EH (cell line): ENCODE data around the gene ANO6.

ENCODE experiments used
- DNase-seq: peaks from one replicate; pipeline ENCODE4 v3.0.0-alpha.2; 2015; ENCODE audit warnings: low read depth

Gene ANO6, protein sequence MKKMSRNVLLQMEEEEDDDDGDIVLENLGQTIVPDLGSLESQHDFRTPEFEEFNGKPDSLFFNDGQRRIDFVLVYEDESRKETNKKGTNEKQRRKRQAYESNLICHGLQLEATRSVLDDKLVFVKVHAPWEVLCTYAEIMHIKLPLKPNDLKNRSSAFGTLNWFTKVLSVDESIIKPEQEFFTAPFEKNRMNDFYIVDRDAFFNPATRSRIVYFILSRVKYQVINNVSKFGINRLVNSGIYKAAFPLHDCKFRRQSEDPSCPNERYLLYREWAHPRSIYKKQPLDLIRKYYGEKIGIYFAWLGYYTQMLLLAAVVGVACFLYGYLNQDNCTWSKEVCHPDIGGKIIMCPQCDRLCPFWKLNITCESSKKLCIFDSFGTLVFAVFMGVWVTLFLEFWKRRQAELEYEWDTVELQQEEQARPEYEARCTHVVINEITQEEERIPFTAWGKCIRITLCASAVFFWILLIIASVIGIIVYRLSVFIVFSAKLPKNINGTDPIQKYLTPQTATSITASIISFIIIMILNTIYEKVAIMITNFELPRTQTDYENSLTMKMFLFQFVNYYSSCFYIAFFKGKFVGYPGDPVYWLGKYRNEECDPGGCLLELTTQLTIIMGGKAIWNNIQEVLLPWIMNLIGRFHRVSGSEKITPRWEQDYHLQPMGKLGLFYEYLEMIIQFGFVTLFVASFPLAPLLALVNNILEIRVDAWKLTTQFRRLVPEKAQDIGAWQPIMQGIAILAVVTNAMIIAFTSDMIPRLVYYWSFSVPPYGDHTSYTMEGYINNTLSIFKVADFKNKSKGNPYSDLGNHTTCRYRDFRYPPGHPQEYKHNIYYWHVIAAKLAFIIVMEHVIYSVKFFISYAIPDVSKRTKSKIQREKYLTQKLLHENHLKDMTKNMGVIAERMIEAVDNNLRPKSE

DNA sequence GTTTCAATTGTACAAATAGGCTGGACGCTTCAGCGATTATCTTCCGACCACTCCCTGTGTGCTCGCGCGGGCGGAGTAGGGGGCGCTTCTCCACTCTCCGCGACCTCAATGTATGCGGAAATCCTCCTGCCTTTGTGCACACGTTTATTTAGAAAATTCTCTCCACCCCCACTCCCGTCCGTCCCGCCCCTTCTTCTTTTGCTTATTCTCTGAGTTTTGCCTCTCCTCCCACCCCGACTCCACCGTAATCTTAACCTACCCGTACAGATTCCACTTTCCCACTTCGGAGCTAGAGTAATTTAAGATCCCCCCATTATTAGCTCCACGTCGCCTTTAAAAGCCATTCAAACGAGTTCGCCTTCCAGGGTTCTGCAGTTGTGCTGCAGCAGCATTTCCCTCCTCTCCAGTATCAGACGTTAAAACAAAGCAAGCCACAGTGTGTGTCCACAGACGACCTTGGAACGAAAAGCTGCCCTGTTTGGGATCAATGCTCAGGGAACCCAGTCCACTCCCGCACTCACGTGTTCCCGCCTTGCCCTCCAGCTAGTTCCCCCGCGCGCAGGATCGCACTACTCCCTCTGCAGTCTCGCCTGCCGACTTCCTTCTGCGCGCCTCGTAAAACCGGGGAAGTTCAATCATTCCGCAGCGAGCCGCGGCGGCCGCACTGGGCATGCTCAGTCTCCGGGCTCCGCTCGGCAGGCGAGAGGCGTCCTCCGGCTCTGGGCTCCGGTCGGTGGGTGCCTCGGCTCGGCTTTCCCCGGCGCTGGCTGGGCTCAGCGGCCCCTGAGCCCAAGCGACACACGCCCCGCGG lies at the start of gene ANO6:
Gene ANO6, plus strand, starts transcription at position 677 of the 811 bp plus-strand sequence. CDS start 227 bp downstream, outside the sequence.
- peak; percentile 90 for DNase-seq

DNA sequence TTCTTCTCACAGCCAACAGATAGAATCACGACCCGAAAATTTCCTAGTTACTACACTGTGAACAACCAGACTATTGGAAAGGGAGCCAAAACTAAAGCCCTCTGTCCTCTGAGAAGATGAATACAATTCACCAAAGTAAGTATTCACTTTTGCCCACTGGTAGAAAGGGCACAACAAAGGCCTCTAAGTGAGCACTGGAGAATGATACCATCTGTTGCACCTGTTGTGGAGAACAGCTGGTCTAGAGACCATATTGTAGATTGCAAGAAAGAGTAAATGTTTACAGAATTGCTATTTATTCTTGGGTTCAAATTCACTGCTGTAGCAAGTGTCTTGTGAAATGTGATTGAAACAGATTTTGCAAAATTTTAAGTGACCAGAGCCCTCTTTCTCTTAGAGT lies 46.9 kb upstream of the ANO6 start:
- no peak for DNase-seq

DNA sequence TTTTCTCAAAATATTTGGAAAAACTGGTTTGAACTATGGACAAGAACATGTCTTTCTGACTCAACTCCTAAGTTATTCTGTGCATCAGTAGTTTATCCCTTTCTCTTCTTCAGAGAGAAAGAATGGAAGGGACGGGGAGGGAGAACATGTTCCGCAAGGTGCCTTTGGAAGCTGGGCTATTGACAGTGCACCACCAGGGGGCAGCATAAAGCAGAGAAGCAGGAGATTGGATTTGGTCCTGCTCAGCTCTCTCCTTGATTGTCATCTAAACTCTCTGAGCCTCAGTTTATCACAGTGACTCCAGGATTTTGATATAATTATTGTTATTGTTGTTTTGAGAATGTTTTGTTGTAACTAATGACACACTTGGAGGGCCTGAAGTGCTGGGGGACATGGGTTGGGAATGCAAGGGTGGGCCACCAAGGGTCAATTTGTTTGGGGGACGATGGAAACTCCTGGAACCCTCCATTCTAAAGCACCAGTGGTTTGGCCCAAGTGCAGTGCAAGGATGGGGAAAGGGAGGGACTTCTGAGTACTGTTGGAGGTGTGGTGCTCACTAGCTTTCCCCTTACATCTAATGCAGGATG lies 45.3 kb upstream of the ANO6 start:
- DNase-seq, result peak; percentile 77

DNA sequence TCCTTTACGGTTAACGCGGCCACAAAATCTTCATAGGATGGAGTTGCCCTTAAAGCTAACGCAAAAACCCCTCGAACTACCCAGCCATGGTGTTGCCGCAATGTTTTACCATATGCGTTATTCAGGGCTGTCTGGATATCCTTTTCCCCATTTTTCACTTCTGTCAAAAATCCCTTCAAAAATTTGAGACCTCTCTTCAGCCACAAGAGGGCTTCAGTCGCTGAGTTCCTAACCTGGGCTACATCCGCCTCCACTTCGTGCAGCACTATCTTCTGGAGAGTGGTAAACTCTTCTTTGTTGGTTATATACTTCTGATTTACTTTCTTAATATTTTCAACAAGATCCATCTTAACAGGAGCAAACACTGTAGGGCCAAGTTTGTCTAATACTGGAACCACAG lies 42.6 kb upstream of the ANO6 start:
- peak; percentile 17 for DNase-seq

DNA sequence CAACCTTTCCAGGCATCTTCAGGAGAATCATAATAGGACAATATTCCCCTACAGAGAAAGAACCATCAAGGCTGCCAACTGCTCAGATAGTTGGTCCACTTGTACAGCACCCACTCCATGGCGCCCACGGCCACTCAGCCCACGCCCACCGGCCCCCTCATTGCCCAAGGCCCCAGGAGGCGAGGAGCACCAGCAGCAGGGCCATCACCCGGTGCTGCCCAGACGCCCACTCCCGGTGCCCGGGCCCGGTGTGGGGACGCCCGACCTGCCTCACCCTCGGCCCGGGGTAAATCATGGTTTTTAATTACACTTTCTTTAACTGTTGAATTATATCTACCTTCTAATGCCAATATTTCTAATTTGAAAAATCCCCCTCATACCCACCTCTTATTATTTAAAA lies 41.3 kb upstream of the ANO6 start:
- no peak for DNase-seq

DNA sequence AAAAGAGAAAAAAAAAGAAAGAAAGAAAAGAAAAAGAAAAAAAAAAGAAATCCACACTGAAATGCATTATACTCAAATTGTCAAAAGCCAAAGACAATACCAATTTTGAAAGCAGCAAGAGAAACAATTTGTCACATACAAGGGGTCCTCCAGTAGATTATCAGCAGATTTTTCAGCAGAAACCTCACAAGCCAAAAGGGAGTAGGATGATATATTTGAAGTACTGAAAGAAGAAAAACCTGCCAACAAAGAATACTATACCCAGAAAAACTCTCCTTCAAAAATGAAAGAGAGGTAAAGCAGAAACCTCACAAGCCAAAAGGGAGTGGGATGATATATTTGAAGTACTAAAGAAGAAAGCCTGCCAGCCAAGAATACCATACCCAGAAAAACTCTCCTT lies 37.1 kb upstream of the ANO6 start:
- no peak for DNase-seq

DNA sequence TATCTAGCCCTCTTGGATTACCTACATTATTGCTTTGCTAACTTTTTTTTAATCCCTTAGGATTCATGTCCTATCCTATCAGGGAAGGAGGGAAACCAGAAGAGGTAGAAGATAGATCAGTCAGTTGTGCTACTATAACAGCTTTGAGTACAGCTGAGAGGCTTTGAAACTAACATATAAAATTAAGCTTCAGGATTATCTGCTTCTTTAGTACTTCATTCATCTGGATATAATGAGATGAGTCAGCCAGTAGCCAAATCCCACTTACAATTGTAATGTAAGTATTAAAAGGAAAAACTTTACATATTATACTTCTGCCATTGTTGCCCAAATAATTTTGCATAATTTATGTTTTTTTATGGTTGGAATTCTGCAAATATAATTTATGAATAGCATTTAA lies 33.4 kb upstream of the ANO6 start:
- no peak for DNase-seq

DNA sequence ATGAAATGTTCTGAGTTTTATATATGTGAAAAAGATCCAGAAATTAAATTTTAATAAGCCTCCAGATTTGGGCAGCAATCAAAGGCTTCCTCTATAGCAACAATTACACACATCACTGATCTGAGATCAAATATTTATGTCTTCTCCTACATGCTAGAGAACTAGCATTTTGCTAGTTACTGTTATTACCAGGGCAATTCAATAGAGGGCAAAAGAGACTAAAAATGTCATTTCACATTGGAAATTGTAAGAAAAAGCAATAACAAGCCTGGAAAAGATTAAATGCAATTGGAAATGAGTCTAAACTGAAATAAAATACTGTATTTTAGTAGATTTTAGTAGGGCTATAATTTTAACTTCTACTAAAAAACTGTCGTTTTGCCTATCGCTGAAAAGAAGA lies 32.6 kb upstream of the ANO6 start:
- peak; percentile 37 for DNase-seq

DNA sequence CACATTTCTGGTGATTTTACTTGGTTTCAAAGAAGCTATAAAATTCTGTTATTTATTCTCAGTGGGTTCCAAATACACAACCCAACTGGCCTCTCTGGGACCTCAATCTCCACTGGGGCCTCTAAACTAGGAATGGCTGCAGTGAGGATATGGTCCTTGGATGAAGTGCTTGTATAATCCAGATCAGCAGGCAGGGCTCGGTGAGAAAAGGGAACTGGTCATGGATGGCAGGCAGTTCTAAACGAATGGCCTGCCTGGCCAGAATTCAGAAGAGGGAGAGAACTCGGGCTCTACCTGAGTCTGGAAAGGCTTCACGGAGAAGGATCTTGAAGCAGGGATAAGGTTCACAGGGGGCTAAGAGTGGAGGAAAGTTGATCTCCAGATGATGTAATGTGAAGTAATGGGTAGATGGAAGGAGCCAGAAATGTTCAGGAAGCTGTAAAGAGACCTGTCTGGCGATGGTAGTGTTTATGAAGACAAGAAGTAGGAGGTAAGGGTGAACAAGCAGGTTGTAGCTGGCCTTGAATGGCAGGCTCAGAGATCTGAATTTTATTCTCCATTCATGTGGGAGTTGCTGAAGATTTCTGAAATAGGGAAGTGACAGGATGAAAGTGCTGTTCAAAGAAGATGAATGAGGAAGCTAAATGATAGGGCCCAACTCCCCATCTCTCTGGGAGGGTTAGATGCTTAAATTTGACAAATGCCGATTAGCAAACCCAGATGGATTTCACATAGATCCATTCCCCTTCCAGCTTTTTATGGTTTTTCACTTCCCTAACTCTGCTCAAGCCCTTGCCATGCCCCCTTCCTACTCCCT lies 31.5 kb upstream of the ANO6 start:
- DNase-seq, result no peak

DNA sequence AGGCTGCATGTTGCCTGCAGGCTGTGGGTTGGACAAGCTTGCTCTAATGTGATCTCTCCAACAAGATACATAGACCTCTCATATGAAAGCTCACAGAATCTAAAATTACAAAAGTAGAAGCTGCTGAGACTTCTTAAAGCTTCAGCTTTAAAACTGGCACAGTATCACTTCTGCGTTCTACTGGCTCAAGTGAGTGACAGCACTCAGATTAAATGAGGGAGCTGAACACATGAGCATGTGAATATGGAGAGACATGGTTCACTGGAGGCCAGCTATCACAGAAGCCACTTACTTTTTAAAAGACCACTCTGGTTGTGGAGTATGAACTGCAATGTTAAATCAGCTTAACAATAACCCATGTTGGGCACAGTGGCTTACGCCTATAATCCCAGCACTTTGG lies 29.1 kb upstream of the ANO6 start:
- no peak for DNase-seq

DNA sequence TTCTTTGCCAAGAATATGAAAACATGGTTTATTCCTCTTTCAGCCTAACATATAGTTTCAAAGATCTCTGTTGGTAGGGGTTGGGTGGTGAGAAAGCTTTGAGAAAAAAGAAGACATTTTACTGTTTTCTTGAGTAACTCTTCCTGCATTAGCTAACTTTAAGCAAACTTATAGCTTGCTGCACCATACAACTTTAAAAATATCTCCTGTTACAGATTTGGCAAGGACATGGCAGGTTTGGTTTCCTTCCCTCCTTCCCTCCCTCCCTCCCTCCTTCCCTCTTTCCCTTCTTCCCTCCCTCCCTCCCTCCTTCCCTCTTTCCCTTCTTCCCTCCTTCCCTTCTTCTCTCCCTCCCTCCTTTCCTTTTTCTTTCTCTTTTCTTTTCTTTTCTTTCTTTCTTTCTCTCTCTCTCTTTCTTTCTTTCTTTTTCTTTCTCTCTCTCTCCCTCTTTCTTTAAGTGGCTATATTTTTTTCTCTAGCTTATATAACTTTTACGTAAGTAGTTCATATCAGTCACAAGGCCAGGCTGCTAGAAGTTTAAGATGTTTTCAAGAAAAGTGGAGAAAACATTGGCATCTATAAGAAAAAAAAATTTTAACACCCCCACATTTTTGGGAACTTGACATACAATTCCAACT lies 26.0 kb upstream of the ANO6 start:
- DNase-seq, result no peak

DNA sequence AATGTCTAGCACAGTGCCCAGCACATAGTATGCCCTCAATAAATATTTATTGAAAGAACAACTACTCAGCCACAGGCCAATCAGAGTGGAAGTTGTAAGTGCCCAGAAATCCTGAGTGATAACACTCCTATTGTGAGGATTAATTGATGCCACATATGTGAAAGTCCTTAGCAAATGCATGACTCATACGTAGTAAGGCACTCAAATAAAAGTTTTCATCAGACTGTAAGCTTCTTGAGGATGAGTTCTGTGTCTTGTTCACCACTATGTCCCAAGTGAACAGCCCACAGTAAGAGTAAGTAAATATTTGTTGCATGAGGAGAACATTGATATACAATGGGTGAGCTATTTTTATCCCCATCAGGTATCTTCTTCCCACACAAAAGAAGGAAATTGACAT lies 24.7 kb upstream of the ANO6 start:
- peak; percentile 74 for DNase-seq

DNA sequence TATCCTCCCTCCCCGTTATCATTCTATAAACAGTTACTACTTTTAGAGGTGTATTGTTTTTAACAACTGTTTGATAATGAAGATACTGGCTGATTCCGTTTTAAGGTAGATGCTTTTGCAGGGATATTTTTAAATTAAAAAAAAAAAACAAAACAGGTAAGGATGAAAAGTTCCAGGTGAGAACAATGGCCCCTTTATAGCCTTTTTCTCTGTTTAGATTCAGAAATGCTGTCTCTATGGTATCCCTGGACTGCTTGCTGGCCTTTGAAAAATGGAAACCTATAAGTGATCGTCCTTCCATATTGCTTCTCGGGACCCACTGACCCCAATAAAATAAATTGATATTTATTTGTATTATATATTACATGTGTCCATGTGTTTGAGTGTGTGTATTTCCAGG lies 23.2 kb upstream of the ANO6 start:
- no peak for DNase-seq

DNA sequence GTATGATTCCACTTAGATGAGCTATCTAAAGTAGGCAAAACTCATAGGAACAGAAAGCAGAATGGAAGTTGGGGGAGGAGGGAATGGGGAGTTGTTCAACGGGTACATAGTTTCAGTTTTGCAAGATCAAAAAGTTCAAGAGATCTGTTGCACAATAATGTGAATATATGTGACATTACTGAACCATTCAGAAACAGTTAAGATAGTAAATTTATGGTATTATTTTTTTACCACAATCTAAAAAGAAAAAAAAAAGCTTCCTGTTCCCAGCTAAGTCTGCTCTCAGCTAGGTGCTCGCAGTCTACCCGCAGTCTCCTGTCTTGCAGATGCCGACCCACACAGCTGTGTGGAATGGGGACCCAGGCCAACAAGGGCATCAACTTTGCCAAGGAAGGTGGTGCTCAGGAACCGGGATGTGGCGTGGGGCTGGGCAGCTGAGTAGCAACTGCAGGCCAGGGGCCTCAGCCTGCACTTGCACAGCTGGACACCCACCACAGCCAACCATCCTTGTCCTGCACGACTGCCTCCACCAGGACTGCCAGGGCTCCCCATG lies 15.3 kb upstream of the ANO6 start:
- DNase-seq, result peak; percentile 42

DNA sequence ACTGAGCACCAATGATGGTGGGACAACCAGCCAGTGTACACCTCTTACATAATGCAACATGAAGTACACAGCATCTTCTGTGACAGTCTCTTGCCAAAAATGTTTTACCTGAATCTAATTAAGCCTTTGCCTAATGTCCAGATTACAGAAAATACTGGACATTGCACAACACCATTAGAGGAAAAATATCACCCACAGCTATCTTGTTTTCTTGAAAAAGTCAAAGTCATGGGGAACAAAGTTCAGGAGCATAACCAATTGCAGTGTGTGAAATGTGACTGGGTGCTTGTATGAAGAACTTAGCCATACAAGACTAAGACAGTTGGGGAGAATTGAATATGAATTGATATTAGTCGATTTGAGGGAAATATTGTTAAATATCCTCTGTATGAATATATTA lies 12.1 kb upstream of the ANO6 start:
- DNase-seq, result no peak

DNA sequence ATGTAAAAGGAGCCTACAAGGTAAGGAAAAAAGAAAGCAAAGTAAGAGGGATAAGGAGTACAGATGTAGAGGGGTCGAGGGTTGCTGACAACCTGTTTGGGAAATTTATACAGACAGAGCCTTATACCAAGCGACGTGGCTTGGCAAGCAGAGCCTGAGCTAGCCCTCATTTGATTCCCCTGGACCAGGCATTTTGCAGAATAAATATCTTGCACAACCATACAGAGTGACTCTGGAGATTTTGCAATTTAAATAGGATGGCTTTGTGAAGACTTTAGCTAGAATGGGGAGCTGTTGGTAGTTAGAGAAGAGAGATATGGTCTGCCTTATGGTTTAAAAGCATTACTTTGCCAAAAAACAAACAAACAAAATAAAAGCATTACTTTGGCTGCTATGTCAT lies 11.1 kb upstream of the ANO6 start:
- DNase-seq, result no peak

DNA sequence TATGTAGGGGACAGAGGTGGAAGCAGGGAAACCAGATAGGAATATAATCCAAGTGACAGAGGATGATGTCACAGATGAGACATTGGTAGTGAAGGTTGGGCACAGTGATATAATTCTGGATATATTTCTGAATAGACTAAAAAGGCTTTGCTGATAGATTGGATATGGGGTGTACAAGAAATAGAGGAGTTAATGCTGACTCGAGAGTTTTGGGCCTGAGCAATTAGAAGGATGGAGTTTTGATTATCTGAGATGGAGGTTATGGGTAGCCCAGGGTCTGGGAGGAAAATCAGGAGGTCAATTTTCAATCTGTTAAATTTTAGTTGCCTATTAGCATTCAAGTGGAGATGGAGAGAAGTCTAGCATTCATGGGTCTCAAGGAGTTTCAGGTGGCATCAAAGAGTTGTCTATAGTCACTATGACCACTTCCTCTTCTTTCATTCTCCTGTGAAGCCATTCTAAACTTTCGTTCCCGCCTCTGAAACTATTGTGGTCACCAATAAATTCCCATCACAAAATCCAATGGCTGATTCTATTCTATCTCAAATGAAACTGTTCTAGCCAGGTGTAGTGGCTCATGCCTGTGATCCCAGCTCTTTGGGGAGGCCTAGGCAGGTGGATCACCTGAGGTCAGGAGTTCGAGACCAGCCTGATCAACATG lies 10.6 kb upstream of the ANO6 start:
- DNase-seq, result no peak

DNA sequence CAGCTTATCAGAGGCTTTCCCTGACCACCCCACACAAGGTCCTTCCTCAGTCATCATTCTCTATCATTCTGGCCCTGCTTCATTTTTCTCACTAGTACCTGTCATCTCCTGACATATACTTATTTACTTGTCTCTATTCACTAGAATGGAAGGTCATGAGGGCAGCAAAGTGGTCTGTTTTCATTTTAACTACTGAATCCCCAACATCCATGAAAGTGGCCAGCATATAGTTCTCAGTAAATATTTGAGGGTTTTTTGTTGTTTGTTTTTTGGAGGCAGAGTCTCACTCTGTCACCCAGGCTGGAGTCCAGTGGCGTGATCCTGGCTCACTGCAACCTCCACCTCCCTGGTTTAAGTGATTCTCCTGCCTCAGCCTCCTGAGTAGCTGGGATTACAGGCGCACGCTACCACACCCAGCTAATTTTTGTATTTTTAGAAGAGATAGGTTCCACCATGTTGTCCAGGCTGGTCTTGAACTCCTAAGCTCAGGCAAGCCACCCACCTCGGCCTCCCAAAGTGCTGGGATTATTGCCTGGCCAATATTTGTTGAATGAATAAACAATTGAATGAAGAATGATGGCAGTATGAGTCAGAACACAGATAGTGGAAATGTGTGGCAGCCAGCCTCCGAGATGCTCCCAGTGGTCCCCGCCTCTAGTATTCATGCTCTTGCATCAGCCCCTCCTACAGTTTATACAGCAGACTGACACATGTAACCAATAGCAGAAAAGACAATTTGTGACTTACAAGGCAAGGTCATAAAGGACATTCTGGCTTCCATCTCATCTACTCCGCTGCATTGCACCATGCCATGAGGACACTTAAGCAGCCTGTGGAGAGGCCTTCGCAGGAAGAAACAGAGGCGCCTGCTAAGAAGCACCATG lies 7.0 kb upstream of the ANO6 start:
- peak; percentile 77 for DNase-seq

DNA sequence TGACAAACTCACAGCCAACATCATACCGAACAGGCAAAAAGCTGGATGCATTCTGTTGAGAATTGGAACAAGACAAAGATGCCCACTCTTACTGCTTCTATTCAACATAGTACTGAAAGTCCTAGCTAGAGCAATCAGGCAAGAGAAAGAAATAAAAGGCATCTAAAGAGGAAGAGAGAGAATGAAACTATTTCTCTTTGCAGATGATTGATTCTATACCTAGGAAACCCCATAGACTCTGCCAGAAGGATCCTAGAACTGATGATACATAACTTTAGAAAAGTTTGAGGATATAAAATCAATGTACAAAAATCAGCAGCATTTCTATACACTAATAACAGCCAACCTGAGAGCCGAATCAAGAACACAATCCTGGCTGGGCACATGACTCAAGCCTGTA lies 6.1 kb upstream of the ANO6 start:
- DNase-seq, result no peak
